Lower leg skin (tissue), 4 donors: ENCODE data around the gene EBF4. TPM values are rescaled to one million over a fixed set of nuclear protein-coding genes. Genes with fewer than 3 reads are reported as not detected.

Experiments used
- DNase-seq, 2 donors: peaks; one replicate each; pipeline ENCODE4 v3.0.0-alpha.2; 2019; ENCODE audit warnings: low spot score in 2 of 2
- H3K4me3 ChIP-seq: fragments of 200-600 bp; sonication (generic); 2 replicates; pipeline ENCODE4 v1.5.1; 2017; ENCODE audit warnings: mild to moderate bottlenecking, low read depth; ENCODE audit not compliant: poor library complexity, severe bottlenecking
- POLR2A ChIP-seq, 2 donors: fragments of 450-650 bp; IDR thresholded peaks; one replicate each; pipeline ENCODE4 v1.6.1; 2016 to 2017; ENCODE audit warnings: antibody characterized with exemption in 2 of 2, mild to moderate bottlenecking in 1 of 2, moderate library complexity in 1 of 2
- WGBS, 2 donors: methylation state at CpG; one replicate each; pipeline ENCODE4 v1.1.5; 2018; 5-methylcytosine and 5-hydroxymethylcytosine counted together
- intact Hi-C: fragments of 100-400 bp; cut with DNase I; formaldehyde crosslinking; loops from one replicate; pipeline ENCODE4 v1.15.0; 2023; ENCODE audit warnings: low total_unique reads
- total RNA-seq, 4 donors: library from RNA; depleted of rRNA; stranded (reverse); fragments of >200 nt; gene quantifications; one replicate each; pipeline ENCODE4 v1.1.0, GENCODE V29; 2016
- TF ChIP-seq, protein P1 (sequence below), 3 donors: fragments of 450-650 bp; IDR thresholded peaks; one replicate each; pipeline ENCODE4 v1.5.1; 2016; ENCODE audit warnings: antibody characterized with exemption in 3 of 3, mild to moderate bottlenecking in 3 of 3, moderate library complexity in 2 of 3

The EBF4 gene
- total RNA-seq, 4 donors from 2014 or later = 5.0 to 9.9 (median 7.7) TPM

DNA sequence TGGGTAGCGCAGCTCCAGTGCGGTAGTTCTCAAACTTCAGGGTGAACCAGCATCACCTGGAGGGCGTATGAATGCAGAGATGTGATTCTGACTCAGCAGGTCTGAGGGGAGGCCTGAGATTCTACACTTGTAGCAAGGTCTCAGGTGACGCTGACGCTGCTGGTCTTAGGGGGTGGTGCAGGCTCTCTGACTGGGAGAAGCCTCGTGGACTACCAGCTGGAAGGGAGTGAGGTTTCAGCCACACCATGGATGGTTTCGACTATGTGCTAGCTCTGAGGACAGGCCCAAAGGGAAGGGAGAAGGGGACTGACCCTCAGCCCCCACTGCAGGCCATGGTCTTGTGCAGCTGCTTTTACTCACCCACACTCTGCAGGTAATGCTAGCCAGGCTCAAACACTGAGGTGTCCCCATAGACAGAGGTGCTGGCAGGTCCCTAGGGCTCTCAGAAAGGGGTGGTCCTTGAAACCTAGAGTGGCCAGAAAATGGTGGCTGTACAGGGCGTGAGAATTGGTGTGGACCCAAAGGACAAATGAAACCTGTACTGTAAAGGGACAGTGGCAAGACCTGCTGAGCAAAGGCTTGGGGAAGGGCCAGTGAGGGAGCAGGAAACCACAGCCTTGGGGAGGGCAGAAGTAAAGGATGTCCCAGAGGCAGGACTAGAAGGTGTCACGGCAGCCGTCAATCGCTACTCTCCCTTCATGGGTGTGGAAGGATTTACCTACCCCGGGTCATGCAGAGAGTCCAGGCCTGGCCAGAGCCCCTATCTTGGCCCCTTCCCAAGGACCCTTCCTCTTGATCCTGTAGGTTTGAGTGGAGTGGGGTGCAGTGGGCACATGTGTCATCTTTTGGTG is 52.7 kb downstream of the EBF4 start:
- intact Hi-C loops = no loop called here
- WGBS, 2 donors = 75 to 79% methylated on average over 12 of the region's 12 CpGs
- H3K4me3 ChIP-seq = no peak overlapping the region
- no peak for DNase-seq
- TF ChIP-seq, protein P1, sequence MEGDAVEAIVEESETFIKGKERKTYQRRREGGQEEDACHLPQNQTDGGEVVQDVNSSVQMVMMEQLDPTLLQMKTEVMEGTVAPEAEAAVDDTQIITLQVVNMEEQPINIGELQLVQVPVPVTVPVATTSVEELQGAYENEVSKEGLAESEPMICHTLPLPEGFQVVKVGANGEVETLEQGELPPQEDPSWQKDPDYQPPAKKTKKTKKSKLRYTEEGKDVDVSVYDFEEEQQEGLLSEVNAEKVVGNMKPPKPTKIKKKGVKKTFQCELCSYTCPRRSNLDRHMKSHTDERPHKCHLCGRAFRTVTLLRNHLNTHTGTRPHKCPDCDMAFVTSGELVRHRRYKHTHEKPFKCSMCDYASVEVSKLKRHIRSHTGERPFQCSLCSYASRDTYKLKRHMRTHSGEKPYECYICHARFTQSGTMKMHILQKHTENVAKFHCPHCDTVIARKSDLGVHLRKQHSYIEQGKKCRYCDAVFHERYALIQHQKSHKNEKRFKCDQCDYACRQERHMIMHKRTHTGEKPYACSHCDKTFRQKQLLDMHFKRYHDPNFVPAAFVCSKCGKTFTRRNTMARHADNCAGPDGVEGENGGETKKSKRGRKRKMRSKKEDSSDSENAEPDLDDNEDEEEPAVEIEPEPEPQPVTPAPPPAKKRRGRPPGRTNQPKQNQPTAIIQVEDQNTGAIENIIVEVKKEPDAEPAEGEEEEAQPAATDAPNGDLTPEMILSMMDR (IDR thresholded peaks at IDR 0.05) = no peak
- TF ChIP-seq POLR2A (IDR thresholded peaks at IDR 0.05) = no peak

DNA sequence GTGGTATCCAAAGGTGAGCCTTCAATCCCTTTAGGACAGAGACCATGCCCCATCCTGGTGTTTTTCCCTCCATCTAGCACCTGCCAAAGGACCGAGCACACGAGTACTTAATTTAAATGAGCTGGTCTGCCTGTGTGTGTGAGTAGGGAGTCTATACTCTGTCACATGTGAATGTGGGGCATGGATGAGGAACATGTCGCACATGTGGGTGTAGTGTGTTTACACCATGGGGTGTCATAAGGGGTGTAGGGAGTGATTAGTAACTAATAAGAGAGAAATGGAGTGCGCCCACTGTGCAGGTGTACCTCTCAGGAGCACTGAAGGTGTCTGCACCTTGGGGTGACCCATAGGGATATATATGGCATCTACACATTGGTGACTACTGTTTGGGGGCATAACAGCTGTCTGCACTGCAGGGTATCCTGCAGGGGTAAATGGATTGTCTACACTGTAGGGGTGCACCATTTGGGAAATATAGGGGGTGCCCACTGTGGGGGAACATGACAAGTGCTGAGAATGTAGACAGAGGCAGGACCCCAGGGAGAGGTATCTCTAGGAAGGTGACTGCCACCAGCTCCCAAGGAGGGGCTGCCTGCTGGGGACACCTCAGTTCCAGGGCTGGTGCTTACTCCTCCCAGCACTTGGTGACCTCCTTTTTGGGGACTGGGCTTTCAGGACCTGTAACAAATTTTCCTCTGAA is 53.5 kb downstream of the EBF4 start:
- WGBS, 2 donors = 83 to 91% methylated on average over 4 of the region's 4 CpGs
- peak in 1 of 2 donors; percentile 63 for DNase-seq
- no peak for TF ChIP-seq POLR2A (IDR thresholded peaks at IDR 0.05)
- TF ChIP-seq, protein P1 (IDR thresholded peaks at IDR 0.05) = no peak
- H3K4me3 ChIP-seq = no peak overlapping the region
- intact Hi-C loops = no loop called here

DNA sequence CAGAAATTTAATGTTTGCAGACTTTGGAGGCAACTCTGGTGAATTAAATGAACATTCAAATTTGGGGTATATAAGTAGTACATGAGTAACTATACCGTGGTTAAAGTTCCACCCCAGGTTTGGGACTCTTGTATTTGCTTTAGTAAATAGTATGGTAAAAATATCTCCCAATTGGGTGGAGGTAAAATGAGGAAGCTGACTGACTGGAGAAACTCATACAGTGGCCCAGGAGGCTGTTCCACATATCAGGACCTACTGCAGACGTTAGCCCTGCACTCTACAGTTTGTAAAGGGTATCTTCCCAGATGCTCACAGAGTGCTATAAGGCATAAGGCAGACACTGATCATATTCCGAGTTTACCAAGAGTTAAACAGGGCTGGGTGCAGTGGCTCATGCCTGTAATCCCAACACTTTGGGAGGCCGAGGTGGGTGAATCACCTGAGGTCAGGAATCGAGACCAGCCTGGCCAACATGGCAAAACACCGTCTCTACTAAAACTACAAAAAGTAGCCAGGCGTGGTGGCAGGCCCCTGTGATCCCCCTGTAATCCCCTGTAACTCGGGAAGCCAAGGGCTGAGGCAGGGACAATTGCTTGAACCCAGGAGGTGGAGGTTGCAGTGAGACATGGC is 54.2 kb downstream of the EBF4 start:
- H3K4me3 ChIP-seq = no peak overlapping the region
- TF ChIP-seq, protein P1 (IDR thresholded peaks at IDR 0.05) = no peak
- no peak for TF ChIP-seq POLR2A (IDR thresholded peaks at IDR 0.05)
- peak in 1 of 2 donors; percentile 68 for DNase-seq
- 67 to 70% methylated on average over 8 of the region's 8 CpGs for whole genome bisulfite sequencing, 2 donors
- intact Hi-C loops = no loop called here

DNA sequence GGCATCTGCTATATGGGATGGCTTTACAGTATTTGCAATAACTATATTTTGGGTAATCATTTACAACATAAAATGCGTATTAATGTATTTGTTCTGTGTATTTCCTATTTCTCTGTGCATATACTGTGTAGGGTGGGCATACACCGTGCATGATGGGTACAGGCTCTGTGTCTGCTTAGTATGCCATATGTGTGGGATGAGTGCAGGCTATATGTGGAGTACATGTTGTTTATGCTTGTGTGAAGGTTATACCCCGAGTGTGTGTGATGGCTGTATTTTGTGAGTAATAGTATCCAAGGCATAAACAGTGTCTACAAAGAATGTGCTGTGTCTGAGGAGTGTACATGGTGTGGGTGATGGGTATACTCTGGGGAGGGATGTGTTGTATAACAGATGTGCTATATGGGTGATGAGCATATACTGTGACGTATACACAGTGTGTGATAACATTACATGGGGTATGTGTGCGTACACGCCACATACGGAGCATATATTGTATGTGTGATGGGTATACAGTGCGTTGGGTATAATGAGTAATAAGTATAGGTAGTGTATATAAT is 55.2 kb downstream of the EBF4 start:
- intact Hi-C loops = no loop called here
- no peak overlapping the region for H3K4me3 ChIP-seq
- TF ChIP-seq, protein P1 (IDR thresholded peaks at IDR 0.05) = no peak
- TF ChIP-seq POLR2A (IDR thresholded peaks at IDR 0.05) = no peak
- DNase-seq = peak in 1 of 2 donors; percentile 17
- WGBS, 2 donors = 80% methylated on average over 8 of the region's 8 CpGs

DNA sequence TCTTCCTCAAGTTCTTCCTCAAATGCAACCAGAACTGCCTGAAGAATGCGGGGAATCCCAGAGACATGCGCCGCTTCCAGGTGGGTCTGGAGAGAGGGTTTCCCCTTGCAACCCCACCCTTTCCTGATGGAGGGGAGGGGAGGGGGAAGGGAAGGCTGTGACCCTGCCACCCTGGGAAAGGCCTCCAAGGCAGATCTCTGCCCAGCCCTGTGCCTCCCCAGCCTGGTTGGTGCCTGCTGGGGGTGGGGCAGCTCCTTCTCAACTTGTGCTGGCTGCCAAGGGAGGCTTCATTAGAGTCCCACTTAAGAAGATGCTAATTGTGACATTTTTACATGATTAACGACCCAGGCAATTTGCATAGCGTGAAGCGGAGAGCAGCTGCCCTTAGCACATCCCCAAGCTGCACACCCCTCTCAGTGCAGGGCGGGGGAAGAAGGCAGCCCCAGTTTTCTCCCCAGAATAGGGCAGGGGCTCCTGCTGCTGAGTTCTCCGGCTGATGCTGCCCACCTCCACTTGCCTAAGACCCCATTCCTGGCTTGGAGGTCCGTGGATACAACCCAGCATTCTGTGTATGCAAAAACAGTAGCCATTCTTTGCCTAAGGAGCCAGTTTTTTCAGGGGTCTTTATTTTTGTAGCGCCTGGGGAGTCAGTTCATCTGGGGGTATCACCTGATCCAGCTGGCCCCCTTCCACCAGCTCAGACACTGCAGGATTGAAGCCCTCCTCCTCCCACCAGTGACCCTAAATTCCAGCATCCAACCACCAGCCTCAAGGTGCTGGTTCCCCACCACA is 56.2 kb downstream of the EBF4 start:
- DNase-seq = peak in 1 of 2 donors; percentile 81
- intact Hi-C loops = no loop called here
- TF ChIP-seq, protein P1 (IDR thresholded peaks at IDR 0.05) = no peak
- no peak for TF ChIP-seq POLR2A (IDR thresholded peaks at IDR 0.05)

More for the DNA sequence above, 56.2 kb downstream of the EBF4 start:
- WGBS, 2 donors = 40 to 50% methylated on average over 9 to 10 of the region's 10 CpGs
- no peak overlapping the region for H3K4me3 ChIP-seq
